HepG2 (cell line): ENCODE results near the gene CDH1. TPM values are rescaled to one million over a fixed set of nuclear protein-coding genes. Genes with fewer than 3 reads are reported as not detected.

Experiments
- CEBPG ChIP-seq: IDR thresholded peaks from 2 replicates; pipeline ENCODE4 v1.6.1; 2016
- KDM4B ChIP-seq: sonication (generic); formaldehyde crosslinking; IDR thresholded peaks from 2 replicates; pipeline ENCODE4 v1.4.0; 2020; ENCODE audit warnings: missing genetic modification reagents
- MXD4 ChIP-seq: IDR thresholded peaks from 2 replicates; pipeline ENCODE4 v1.6.1; 2016; ENCODE audit warnings: mild to moderate bottlenecking, missing biosample characterization, missing genetic modification reagents
- PHB2 ChIP-seq: fragments of 450-650 bp; IDR thresholded peaks from 2 replicates; pipeline ENCODE4 v1.6.1; 2018; ENCODE audit not compliant: partially characterized antibody
- RARA ChIP-seq: IDR thresholded peaks from 2 replicates; pipeline ENCODE4 v1.6.1; 2016; ENCODE audit warnings: missing genetic modification reagents, missing compliant biosample characterization
- RFXANK ChIP-seq: IDR thresholded peaks from 2 replicates; pipeline ENCODE4 v1.6.1; 2016
- YY1 ChIP-seq: IDR thresholded peaks from 2 replicates; pipeline ENCODE4 v1.6.1; 2011; ENCODE audit warnings: low read length, low read depth, moderate library complexity, mild to moderate bottlenecking; ENCODE audit not compliant: insufficient read depth, insufficient replicate concordance
- ZMYM4 ChIP-seq: sonication (generic); formaldehyde crosslinking; IDR thresholded peaks from 2 replicates; pipeline ENCODE4 v1.8.1; 2023; ENCODE audit warnings: mild to moderate bottlenecking, missing genetic modification reagents
- ZNF362 ChIP-seq: sonication (generic); formaldehyde crosslinking; IDR thresholded peaks from 2 replicates; pipeline ENCODE4 v1.4.0; 2020; ENCODE audit warnings: missing genetic modification reagents, mild to moderate bottlenecking, borderline replicate concordance
- ZNF770 ChIP-seq: sonication (generic); formaldehyde crosslinking; IDR thresholded peaks from 2 replicates; pipeline ENCODE4 v1.5.0; 2020; ENCODE audit warnings: mild to moderate bottlenecking, missing genetic modification reagents
- polyA plus RNA-seq, 8 experiments: library from polyadenylated mRNA; depleted of rRNA in 3 of 8; stranded (reverse) in 7 of 8; unstranded in 1 of 8; fragments of >200 nt; fragmentation: Illumina TruSeq in 4 of 8; extraction: Trizol in 4 of 8; gene quantifications; 2 replicates each; pipeline versions ENCODE4 v1.2.1 to v1.2.3, GENCODE V29; 2011 to 2016; ENCODE audit warnings: low read depth in 4 of 8, missing spikeins in 1 of 8, mixed read lengths in 1 of 8; ENCODE audit not compliant: insufficient read depth in 1 of 8
- total RNA-seq, 5 experiments: library from RNA; depleted of rRNA; stranded (reverse); fragments of >200 nt; fragmentation: Illumina TruSeq; extraction: Trizol; gene quantifications; 2 replicates each; pipeline ENCODE4 v1.2.3, GENCODE V29; 2016; ENCODE audit warnings: low read depth in 1 of 5
- TF ChIP-seq, protein P1 (sequence below): sonication (generic); formaldehyde crosslinking; IDR thresholded peaks from 2 replicates; pipeline ENCODE4 v1.8.1; 2022; ENCODE audit warnings: low read depth, mild to moderate bottlenecking, missing genetic modification reagents
- TF ChIP-seq, protein P2 (sequence below): sonication (generic); formaldehyde crosslinking; IDR thresholded peaks from 2 replicates; pipeline ENCODE4; 2020; ENCODE audit warnings: missing genetic modification reagents, mild to moderate bottlenecking, borderline replicate concordance
- TF ChIP-seq, protein P3 (sequence below): sonication (generic); formaldehyde crosslinking; IDR thresholded peaks from 2 replicates; pipeline ENCODE4 v1.4.0; 2020; ENCODE audit warnings: missing genetic modification reagents, borderline replicate concordance

CDH1 gene
- total and polyA plus RNA-seq, 2 of the 13 experiments (the other 11 are each of a cell fraction or from before 2014, with no cell fraction given): 0.95 to 9.8 TPM

- TF ChIP-seq, protein P1, sequence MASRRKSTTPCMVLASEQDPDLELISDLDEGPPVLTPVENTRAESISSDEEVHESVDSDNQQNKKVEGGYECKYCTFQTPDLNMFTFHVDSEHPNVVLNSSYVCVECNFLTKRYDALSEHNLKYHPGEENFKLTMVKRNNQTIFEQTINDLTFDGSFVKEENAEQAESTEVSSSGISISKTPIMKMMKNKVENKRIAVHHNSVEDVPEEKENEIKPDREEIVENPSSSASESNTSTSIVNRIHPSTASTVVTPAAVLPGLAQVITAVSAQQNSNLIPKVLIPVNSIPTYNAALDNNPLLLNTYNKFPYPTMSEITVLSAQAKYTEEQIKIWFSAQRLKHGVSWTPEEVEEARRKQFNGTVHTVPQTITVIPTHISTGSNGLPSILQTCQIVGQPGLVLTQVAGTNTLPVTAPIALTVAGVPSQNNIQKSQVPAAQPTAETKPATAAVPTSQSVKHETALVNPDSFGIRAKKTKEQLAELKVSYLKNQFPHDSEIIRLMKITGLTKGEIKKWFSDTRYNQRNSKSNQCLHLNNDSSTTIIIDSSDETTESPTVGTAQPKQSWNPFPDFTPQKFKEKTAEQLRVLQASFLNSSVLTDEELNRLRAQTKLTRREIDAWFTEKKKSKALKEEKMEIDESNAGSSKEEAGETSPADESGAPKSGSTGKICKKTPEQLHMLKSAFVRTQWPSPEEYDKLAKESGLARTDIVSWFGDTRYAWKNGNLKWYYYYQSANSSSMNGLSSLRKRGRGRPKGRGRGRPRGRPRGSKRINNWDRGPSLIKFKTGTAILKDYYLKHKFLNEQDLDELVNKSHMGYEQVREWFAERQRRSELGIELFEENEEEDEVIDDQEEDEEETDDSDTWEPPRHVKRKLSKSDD: 0 out of 2 replicates have a peak, but pooled peaks have one; percentile 55
- peak; percentile 64 for TF ChIP-seq ZMYM4 (CRISPR knock-in tag)
- TF ChIP-seq RFXANK (CRISPR knock-in tag): no peak
- peak; percentile 77 for TF ChIP-seq YY1
- TF ChIP-seq ZNF770 (CRISPR knock-in tag): peak; percentile 28; the same call in 1 of the 2 replicates
- peak; percentile 83; the same call in 1 of the 2 replicates for TF ChIP-seq ZNF362
- TF ChIP-seq, protein P2, sequence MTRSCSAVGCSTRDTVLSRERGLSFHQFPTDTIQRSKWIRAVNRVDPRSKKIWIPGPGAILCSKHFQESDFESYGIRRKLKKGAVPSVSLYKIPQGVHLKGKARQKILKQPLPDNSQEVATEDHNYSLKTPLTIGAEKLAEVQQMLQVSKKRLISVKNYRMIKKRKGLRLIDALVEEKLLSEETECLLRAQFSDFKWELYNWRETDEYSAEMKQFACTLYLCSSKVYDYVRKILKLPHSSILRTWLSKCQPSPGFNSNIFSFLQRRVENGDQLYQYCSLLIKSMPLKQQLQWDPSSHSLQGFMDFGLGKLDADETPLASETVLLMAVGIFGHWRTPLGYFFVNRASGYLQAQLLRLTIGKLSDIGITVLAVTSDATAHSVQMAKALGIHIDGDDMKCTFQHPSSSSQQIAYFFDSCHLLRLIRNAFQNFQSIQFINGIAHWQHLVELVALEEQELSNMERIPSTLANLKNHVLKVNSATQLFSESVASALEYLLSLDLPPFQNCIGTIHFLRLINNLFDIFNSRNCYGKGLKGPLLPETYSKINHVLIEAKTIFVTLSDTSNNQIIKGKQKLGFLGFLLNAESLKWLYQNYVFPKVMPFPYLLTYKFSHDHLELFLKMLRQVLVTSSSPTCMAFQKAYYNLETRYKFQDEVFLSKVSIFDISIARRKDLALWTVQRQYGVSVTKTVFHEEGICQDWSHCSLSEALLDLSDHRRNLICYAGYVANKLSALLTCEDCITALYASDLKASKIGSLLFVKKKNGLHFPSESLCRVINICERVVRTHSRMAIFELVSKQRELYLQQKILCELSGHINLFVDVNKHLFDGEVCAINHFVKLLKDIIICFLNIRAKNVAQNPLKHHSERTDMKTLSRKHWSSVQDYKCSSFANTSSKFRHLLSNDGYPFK (CRISPR knock-in tag): peak; percentile 48; the same call in 1 of the 2 replicates
- peak; percentile 32; the same call in 1 of the 2 replicates for TF ChIP-seq RARA
- peak; percentile 80; the same call in 1 of the 2 replicates for TF ChIP-seq KDM4B
- TF ChIP-seq MXD4 (CRISPR knock-in tag): 0 out of 2 replicates have a peak, but pooled peaks have one; percentile 31
- TF ChIP-seq, protein P3, sequence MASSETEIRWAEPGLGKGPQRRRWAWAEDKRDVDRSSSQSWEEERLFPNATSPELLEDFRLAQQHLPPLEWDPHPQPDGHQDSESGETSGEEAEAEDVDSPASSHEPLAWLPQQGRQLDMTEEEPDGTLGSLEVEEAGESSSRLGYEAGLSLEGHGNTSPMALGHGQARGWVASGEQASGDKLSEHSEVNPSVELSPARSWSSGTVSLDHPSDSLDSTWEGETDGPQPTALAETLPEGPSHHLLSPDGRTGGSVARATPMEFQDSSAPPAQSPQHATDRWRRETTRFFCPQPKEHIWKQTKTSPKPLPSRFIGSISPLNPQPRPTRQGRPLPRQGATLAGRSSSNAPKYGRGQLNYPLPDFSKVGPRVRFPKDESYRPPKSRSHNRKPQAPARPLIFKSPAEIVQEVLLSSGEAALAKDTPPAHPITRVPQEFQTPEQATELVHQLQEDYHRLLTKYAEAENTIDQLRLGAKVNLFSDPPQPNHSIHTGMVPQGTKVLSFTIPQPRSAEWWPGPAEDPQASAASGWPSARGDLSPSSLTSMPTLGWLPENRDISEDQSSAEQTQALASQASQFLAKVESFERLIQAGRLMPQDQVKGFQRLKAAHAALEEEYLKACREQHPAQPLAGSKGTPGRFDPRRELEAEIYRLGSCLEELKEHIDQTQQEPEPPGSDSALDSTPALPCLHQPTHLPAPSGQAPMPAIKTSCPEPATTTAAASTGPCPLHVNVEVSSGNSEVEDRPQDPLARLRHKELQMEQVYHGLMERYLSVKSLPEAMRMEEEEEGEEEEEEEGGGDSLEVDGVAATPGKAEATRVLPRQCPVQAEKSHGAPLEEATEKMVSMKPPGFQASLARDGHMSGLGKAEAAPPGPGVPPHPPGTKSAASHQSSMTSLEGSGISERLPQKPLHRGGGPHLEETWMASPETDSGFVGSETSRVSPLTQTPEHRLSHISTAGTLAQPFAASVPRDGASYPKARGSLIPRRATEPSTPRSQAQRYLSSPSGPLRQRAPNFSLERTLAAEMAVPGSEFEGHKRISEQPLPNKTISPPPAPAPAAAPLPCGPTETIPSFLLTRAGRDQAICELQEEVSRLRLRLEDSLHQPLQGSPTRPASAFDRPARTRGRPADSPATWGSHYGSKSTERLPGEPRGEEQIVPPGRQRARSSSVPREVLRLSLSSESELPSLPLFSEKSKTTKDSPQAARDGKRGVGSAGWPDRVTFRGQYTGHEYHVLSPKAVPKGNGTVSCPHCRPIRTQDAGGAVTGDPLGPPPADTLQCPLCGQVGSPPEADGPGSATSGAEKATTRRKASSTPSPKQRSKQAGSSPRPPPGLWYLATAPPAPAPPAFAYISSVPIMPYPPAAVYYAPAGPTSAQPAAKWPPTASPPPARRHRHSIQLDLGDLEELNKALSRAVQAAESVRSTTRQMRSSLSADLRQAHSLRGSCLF (CRISPR knock-in tag): no peak
- TF ChIP-seq CEBPG (CRISPR knock-in tag): peak; percentile 43; the same call in 1 of the 2 replicates
- no peak for TF ChIP-seq PHB2
Observed at GRCh38 chr16:68704232-68704867, 32.7 kb upstream of the CDH1 start (continued).
